Measurements from ENCODE around the gene ARMC12.

Gene ARMC12

GRCh38 chr6:35777356-35778102, 40.7 kb downstream of the ARMC12 start:
- DNase-seq, result no peak

- no peak for DNase-seq
Measured at GRCh38 chr6:35778437-35778836, 41.6 kb downstream of the ARMC12 start.

GRCh38 chr6:35780719-35781118, 43.9 kb downstream of the ARMC12 start, which contains the start of gene CLPSL1:
Gene CLPSL1, plus strand, starts transcription at chr6:35781019. Its CDS starts 92 bp downstream, at chr6:35781111.
- DNase-seq, result no peak

- DNase-seq, result no peak
Measured at GRCh38 chr6:35781290-35781689, 44.5 kb downstream of the ARMC12 start.

GRCh38 chr6:35782424-35782823, 45.6 kb downstream of the ARMC12 start:
- no peak for DNase-seq

GRCh38 chr6:35784200-35784599, 47.4 kb downstream of the ARMC12 start:
- no peak for DNase-seq

- no peak for DNase-seq
Measured at GRCh38 chr6:35786272-35786671, 49.4 kb downstream of the ARMC12 start.

- no peak for DNase-seq
Measured at GRCh38 chr6:35786810-35787209, 50.0 kb downstream of the ARMC12 start.

GRCh38 chr6:35787266-35788218, 50.7 kb downstream of the ARMC12 start:
- no peak for DNase-seq

- DNase-seq, result no peak
Measured at GRCh38 chr6:35788423-35788982, 51.7 kb downstream of the ARMC12 start.

- no peak for DNase-seq
Measured at GRCh38 chr6:35790683-35791082, 53.9 kb downstream of the ARMC12 start.

GRCh38 chr6:35794536-35795452, 58.0 kb downstream of the ARMC12 start:
- no peak for DNase-seq

GRCh38 chr6:35795453-35796071, 58.7 kb downstream of the ARMC12 start:
- DNase-seq, result no peak

- no peak for DNase-seq
Measured at GRCh38 chr6:35796236-35796635, 59.4 kb downstream of the ARMC12 start.

GRCh38 chr6:35797837-35798526, 61.1 kb downstream of the ARMC12 start:
- no peak for DNase-seq
